GM18507 (cell line): Measurements from ENCODE around the gene MAMDC4.

Experiments used
- DNase-seq: peaks from one replicate; pipeline ENCODE4 v3.0.0; 2011; ENCODE audit warnings: low read depth; ENCODE audit not compliant: insufficient read length; ENCODE audit errors: extremely low spot score
- FAIRE-seq: peaks from 2 replicates; lab custom pipeline; 2011; peaks lifted over from hg19 to GRCh38; lab: Jason Lieb, UNC

Gene MAMDC4

DNA sequence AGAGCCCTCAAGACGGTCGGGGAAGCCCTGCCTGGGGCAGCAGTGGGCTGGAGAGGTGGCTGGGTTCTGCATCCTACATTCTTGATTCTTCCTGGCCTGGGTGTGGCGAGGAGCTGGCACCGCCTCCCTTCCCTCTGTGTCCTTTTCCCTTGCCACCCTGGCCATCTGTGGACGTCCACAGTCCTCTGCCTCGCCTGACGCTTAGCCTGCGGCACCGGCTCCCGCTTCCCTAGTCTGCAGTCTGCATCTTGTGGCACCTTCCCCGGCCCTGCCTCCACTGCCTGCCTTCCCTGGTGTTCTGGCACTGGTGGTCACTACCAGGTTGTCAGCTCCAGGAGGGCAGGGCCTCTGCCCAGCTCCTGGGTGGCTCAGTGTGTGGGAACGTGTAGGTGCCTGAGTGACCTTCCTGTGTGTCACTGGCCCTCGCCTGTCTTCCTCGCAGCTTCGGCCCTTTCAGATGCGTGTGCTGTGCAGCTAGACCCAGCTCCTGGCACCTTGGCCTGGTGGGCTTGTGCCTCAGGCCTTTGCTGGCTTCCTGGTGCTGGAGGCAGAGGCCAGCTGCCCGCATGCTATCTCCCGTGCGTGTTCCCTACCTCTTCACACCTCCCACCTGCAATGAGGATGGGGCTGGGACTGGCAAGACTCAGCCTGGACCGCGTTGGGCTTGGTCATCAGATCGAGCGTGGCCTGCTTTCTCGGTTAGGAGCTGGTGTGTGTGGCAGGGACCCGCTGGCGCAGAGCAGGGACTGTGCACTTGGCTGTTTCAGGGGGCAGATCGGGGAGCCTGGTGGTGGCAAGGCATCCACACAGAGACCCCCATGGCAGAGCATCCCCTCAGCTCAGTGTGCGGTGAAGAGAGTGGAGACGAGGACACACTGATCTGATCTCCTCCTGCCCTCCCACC is 55.1 kb downstream of the MAMDC4 start:
- DNase-seq = no peak

More for the DNA sequence above, 55.1 kb downstream of the MAMDC4 start:
- FAIRE-seq = no peak
